Posterior vena cava (tissue), 2 donors: Measurements from ENCODE around the gene PSMC2. TPM values are rescaled to one million over a fixed set of nuclear protein-coding genes. Genes with fewer than 3 reads are reported as not detected.
"Not testable (repeated sequence)": the region's sequence is repeated elsewhere in the genome, so short reads cannot be mapped to it uniquely, and the experiment has no call there.

Source experiments
- DNase-seq: peaks from one replicate; pipeline ENCODE4 v3.0.0-alpha.2; 2020; ENCODE audit warnings: low spot score
- intact Hi-C, 2 donors: fragments of 100-400 bp; cut with DNase I; formaldehyde crosslinking; loops; one replicate each; pipeline versions ENCODE4 v1.14.1 to v1.14.2; 2022 to 2023
- total RNA-seq, 2 donors: library from RNA; stranded (reverse); fragmentation: NEBNext Ultra II Directional; extraction: Animal tissue kit (Norgen Biotek cat#: 25700); gene quantifications; one replicate each; pipeline ENCODE4 v1.2.1, GENCODE V29; 2021
- donor health status: DM: yes; HTN: yes; CAD: no.
- donor health status: DM: yes; HTN: yes; CAD: no.

Gene PSMC2
- total RNA-seq, 2 donors from 2014 or later: 97.8 to 105 TPM

DNA sequence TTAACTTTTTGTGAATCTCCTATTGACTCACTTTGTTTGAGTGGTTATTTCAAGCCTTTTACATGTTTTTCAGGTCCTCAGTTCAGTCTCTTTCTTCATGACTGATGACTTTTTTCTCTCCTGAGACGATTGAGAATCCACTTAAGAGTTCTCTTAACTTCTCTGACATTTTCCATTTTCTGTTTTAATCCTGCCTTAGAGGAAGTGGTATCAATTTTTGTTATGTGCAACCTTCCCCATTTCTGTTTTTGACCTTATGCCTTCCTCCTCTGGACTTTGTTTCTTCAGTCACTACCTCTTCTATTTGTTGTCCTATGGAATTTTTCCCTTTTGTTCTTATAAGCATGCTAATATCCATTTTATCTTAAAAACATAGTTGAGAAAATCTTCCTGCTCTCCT, 2.4 kb downstream of the PSMC2 start:
- intact Hi-C loops: loop anchor here in 1 of 2 donors (10.0 kb wide), 1 partner anchor 1065 kb away; the partner anchor contains the start of gene SH2B2
- DNase-seq: no peak

DNA sequence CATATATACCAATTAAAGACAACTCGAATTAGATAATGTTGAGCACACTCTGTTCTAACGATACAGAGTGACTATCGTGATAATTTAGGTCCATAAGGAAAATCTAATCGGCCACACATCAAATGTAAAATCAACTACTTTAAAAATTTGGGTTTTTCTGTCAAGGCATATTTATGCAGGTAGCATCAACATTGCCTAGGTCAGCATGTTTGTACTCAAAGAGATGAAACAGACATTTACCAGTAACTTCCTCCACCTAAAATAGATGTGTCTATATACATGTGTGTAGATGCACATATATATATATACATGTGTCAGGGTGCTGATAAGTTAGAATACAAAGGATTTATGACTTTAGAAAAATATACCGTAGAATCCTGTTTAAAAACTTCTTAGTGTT, 22.0 kb downstream of the PSMC2 start:
- no peak for DNase-seq
- intact Hi-C loops: no loop called here

GRCh38 chr7:103373866-103374643, 26.6 kb downstream of the PSMC2 start:
- intact Hi-C loops: no loop called here
- DNase-seq: no peak

- intact Hi-C loops: no loop called here
- DNase-seq: no peak
Observed at GRCh38 chr7:103379270-103379975, 32.0 kb downstream of the PSMC2 start.

DNA sequence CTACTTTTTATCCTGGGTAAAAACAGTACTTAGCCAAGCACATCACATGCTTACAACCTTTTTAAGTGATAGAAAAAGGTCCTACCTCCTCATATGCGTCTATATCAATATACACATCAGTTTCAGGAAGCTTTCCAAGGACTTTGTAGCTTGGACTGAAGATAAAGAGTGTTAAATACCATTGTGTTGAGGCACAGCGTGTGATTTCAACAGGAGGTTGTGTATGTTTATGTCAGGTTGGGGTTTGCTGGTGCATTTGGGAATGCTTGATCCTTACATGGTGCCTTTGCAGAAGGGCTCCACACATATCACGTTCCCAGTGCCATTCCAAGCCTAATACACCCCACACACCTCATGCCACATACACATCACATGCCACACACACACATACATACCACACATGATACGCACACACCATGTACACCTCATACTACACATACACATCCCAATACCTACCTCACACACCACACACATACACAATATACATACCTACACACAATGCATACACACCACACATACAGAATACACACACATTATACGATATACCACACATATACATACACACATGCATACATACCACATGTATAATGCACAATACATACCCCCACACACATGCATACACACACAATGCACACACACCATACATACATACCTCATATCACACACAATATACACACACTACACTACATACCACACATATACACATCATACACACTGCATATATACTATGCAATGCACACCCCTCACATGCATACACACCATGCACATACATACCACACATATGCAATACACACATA, 33.1 kb downstream of the PSMC2 start:
- DNase-seq: no peak
- intact Hi-C loops: no loop called here

DNA sequence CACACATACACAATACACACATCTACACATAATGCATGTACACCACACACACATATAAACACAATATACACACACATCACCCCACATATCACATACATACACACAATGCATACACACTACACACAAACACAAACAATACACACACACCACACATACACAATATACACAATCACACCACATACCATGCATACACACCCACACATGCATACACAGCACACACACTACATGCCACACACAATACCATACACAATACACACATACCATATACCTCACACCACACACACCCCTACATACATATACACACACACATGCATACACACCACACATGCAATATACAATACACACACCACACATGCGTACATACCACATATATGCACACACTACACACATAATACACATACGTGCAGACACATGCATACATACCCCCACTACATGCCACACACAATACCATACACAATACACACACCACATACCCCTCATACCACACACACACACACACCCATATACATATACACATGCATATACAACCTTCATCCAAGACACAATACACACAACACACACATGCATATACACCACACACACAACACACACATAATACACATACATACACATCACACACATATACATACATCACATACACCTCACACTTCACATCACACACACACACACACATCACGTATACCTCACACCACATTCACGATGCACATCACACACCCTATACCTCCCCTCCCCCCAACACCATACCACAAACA, 34.0 kb downstream of the PSMC2 start:
- intact Hi-C loops: no loop called here
- no peak for DNase-seq

- DNase-seq: no peak
- intact Hi-C loops: no loop called here
Observed at GRCh38 chr7:103382032-103382402, 34.6 kb downstream of the PSMC2 start.

- no peak for DNase-seq
- intact Hi-C loops: no loop called here
Observed at GRCh38 chr7:103387242-103387641, 39.8 kb downstream of the PSMC2 start.

GRCh38 chr7:103388469-103389140, 41.2 kb downstream of the PSMC2 start:
- DNase-seq: no peak
- intact Hi-C loops: no loop called here

GRCh38 chr7:103389263-103389662, 41.8 kb downstream of the PSMC2 start:
- no peak for DNase-seq
- intact Hi-C loops: no loop called here

DNA sequence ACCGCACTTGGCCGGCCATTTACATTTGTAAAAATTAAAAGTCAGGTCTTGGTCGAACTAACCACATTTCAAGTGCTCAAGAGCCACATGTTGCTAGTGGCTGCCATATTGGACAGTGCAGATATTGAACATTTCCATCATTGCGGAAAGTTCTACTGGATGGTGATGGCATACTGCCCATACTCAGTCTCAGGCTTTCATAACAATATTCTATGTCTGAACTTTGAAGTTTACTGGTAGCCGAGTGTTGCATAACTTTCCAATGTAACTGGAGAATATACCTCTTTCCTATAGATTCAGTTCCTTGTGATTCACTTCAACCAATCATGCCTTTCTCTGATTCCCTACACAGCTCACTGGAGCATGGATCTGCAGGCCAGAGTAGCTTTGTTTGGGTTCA, 43.7 kb downstream of the PSMC2 start:
- intact Hi-C loops: no loop called here
- DNase-seq: no peak

DNA sequence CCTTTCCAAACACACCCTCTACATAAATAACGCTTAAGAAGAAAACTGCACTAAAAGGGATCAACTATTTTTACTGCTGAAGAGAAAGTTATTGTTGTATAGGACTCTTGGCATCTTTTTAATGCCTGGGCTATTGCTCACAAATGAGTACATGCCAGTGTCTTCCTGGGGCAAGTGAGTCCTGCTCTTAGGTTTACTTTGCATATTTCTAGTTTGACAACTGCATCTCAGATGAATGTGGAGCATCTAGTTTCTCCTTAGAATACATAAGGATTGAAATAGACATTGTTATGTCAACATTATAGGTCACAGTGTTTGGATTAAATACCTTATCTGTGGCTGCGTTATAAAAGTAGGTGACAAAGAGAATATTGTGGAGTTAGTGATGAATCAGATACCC, 44.5 kb downstream of the PSMC2 start:
- DNase-seq: no peak
- intact Hi-C loops: no loop called here

GRCh38 chr7:103394566-103394965, 47.1 kb downstream of the PSMC2 start:
- intact Hi-C loops: no loop called here

DNA sequence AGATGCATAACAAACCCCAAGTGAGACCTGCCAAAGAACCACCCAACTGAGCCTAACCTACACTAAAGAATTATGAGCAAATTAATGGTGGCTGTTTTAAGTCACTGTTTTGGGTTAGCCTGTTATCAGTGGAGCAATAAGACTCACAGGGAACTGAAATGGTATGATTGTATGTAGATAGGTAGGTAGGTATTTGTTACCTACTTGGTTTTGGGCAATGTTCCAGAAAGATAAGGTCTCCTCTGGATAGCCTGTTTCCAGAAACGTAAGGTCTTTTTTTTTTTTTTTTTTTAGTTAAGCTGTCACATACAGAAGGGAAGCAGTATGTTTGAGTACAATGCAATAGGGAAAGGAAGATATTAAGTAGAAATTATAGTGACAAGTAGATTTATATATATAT, 47.6 kb downstream of the PSMC2 start:
- no peak for DNase-seq
- intact Hi-C loops: no loop called here

More at GRCh38 chr7:103394566-103394965, 47.1 kb downstream of the PSMC2 start:
- no peak for DNase-seq

- intact Hi-C loops: no loop called here
- DNase-seq: no peak
Observed at GRCh38 chr7:103396471-103396870, 49.0 kb downstream of the PSMC2 start.

DNA sequence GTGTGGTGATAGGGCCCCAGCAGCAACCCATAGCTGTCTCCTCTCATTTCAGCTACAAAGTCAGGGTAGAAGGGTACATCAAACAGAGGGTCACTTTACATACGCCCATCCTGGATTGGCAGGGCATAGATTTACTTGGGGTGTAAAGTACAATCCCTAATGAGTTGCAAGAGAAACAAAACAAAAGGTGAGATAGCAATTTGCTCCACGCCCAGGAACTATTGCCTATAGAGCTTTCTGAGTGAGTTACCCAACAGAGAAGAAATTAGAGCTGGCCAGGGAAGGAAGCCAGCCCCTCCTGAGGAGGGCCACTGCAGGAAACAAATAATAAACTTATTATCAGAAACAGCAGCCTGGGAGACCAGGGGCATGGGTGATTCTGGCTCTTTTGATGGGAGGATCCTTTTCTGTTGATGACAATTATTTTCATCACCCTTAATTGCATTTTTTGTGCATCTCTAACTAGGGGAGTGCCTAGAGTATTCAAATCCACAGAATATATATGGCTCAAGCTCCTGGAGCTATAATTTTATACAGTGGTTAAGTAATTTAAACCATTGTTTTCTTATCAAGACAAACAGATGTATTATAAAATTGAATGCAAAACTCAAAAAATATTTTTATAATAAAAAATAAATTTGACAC, 51.2 kb downstream of the PSMC2 start:
- intact Hi-C loops: no loop called here
- no peak for DNase-seq

DNA sequence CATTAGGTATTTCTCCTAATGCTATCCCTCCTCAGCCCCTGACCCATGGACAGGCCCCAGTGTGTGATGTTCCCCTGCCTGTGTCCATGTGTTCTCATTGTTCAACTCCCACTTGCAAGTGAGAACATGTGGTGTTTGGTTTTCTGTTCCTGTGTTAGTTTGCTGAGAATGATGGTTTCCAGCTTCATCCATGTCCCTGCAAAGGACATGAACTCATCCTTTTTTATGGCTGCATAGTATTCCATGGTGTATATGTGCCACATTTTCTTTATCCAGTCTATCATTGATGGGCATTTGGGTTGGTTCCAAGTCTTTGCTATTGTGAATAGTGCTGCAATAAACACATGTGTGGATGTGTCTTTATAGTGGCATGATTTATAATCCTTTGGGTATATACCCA, 52.2 kb downstream of the PSMC2 start:
- DNase-seq, intact Hi-C loops: not testable (repeated sequence)
